Measurements from ENCODE around the gene TMEM9B. TPM values are rescaled to one million over a fixed set of nuclear protein-coding genes. Genes with fewer than 3 reads are reported as not detected.

TMEM9B gene
- total and polyA plus RNA-seq, 2 donors (not counting 1 experiment from before 2014, with no cell fraction given), result 15.0 to 30.4 TPM

DNA sequence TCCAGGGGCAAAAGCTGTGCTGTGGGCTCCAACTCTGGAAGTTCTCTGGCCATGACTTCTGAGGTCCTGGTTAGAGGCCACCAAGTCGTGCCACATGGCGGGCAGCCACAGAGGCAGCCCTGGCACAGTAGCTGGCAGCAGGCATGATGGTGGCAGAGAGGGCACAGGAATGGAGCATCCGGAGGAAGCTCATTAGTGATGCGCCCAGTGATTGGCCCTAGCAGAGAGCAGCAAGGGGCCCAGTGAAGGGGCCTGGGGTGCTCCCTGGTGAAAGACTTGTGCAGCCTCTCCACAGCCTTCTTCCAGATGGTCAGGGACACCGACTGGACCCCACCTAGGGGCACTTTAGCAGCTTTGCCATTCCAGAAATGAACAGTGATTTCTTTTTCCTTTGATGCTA is 38.5 kb downstream of the TMEM9B start:
- 99% methylated on average over 5 of the region's 5 CpGs for WGBS (ENCODE audit: insufficient coverage)
- Histone ChIP-seq H3K36me3 (replicated peaks in 1 of 2; ENCODE audit: control extremely low read depth in 1 of 2, control insufficient read depth in 1 of 2, extremely low read depth in 1 of 2, insufficient read depth in 2 of 2, low read length in 1 of 2) (no peaks in the 10 kb centered on the region), H3K79me2 (ENCODE audit: control insufficient read depth, insufficient read depth, low read length) (no peaks in the 10 kb centered on the region), H3K4me3 (ENCODE audit: control extremely low read depth in 1 of 5, extremely low read depth in 1 of 5, insufficient read depth in 1 of 5, low read depth in 2 of 5, low read length in 4 of 5) (no peak overlapping the region), H3K9me3 (ENCODE audit: control extremely low read depth in 1 of 3, control insufficient read depth in 2 of 3, insufficient read depth in 1 of 3, low read length in 2 of 3) (no peaks in the 10 kb centered on the region), H3K27ac (ENCODE audit: low read length in 2 of 2) (no peak overlapping the region), H3K4me2 (replicated peaks; ENCODE audit: low read depth, low read length, poor library complexity, severe bottlenecking) (no peak overlapping the region), H4K20me1 (ENCODE audit: control insufficient read depth, insufficient read depth, low read length, poor library complexity, severe bottlenecking) (no peaks in the 10 kb centered on the region), H3K4me1 (ENCODE audit: control insufficient read depth in 2 of 2, insufficient read depth in 2 of 2, low read length in 2 of 2) (no peaks in the 10 kb centered on the region), H3K27me3 (replicated peaks in 1 of 4; ENCODE audit: control extremely low read depth in 1 of 4, control insufficient read depth in 3 of 4, insufficient read depth in 4 of 4, low read length in 3 of 4) (no peaks in the 10 kb centered on the region), H3K9ac (ENCODE audit: low read length) (no peak overlapping the region), H2AFZ (ENCODE audit: insufficient read depth, low read depth, low read length, poor library complexity, severe bottlenecking) (no peak overlapping the region)
- Mint-ChIP-seq H3K4me1 (no peaks in the 10 kb centered on the region), H3K4me3 (no peak overlapping the region), H3K27me3 (no peaks in the 10 kb centered on the region), H3K9me3 (ENCODE audit: insufficient read depth) (no peaks in the 10 kb centered on the region), H3K27ac (no peak overlapping the region)
- no peak for TF ChIP-seq EZH2 (IDR thresholded peaks at IDR 0.05; ENCODE audit: borderline replicate concordance, insufficient read depth, low read depth, low read length, poor library complexity, severe bottlenecking)
- TF ChIP-seq, protein P1, sequence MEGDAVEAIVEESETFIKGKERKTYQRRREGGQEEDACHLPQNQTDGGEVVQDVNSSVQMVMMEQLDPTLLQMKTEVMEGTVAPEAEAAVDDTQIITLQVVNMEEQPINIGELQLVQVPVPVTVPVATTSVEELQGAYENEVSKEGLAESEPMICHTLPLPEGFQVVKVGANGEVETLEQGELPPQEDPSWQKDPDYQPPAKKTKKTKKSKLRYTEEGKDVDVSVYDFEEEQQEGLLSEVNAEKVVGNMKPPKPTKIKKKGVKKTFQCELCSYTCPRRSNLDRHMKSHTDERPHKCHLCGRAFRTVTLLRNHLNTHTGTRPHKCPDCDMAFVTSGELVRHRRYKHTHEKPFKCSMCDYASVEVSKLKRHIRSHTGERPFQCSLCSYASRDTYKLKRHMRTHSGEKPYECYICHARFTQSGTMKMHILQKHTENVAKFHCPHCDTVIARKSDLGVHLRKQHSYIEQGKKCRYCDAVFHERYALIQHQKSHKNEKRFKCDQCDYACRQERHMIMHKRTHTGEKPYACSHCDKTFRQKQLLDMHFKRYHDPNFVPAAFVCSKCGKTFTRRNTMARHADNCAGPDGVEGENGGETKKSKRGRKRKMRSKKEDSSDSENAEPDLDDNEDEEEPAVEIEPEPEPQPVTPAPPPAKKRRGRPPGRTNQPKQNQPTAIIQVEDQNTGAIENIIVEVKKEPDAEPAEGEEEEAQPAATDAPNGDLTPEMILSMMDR (IDR thresholded peaks at IDR 0.05), result no peak
- POLR2A ChIA-PET, result no interaction called here
- DNase-seq (no peak), ATAC-seq (ENCODE audit: low read depth) (no peak)
- CTCF ChIA-PET, result interaction anchor here (0.5 kb wide), 1 partner anchor 736 kb away, joined by 3 read pairs; no protein-coding TSS in a partner anchor
- intact Hi-C loops (cut with micrococcal nuclease), result no loop called here

DNA sequence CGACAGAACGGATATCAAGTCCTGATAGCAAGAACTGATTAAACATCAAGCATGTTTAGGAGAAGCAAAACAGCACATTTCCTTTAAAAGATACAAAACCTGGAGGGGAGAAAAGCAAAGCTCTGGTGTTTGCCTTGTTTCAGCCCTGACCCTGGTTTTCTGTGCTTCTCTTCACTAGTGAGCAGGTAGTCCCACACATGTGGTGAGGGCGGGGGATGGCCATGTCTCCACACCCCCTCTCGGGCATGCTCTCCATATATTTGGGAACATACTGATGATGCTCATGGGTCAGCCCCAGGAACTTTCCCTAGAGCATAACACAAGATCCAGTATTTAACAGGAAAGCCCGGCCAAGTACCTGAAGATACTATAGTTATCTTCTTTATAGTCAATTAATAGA is 41.6 kb downstream of the TMEM9B start:
- POLR2A ChIA-PET, result no interaction called here
- Histone ChIP-seq H3K79me2 (ENCODE audit: control insufficient read depth, insufficient read depth, low read length) (no peaks in the 10 kb centered on the region), H4K20me1 (ENCODE audit: control insufficient read depth, insufficient read depth, low read length, poor library complexity, severe bottlenecking) (no peaks in the 10 kb centered on the region), H3K27me3 (replicated peaks in 1 of 4; ENCODE audit: control extremely low read depth in 1 of 4, control insufficient read depth in 3 of 4, insufficient read depth in 4 of 4, low read length in 3 of 4) (no peaks in the 10 kb centered on the region), H2AFZ (ENCODE audit: insufficient read depth, low read depth, low read length, poor library complexity, severe bottlenecking) (no peak overlapping the region), H3K4me1 (ENCODE audit: control insufficient read depth in 2 of 2, insufficient read depth in 2 of 2, low read length in 2 of 2) (no peaks in the 10 kb centered on the region), H3K36me3 (replicated peaks in 1 of 2; ENCODE audit: control extremely low read depth in 1 of 2, control insufficient read depth in 1 of 2, extremely low read depth in 1 of 2, insufficient read depth in 2 of 2, low read length in 1 of 2) (peaks cover 0 to 7% of the 10 kb centered on the region in 2 experiments), H3K27ac (ENCODE audit: low read length in 2 of 2) (no peak overlapping the region), H3K4me2 (replicated peaks; ENCODE audit: low read depth, low read length, poor library complexity, severe bottlenecking) (no peak overlapping the region), H3K4me3 (ENCODE audit: control extremely low read depth in 1 of 5, extremely low read depth in 1 of 5, insufficient read depth in 1 of 5, low read depth in 2 of 5, low read length in 4 of 5) (no peak overlapping the region), H3K9me3 (ENCODE audit: control extremely low read depth in 1 of 3, control insufficient read depth in 2 of 3, insufficient read depth in 1 of 3, low read length in 2 of 3) (no peaks in the 10 kb centered on the region), H3K9ac (ENCODE audit: low read length) (no peak overlapping the region)
- Mint-ChIP-seq H3K27me3 (no peaks in the 10 kb centered on the region), H3K27ac (no peak overlapping the region), H3K4me1 (no peaks in the 10 kb centered on the region), H3K4me3 (no peak overlapping the region), H3K9me3 (ENCODE audit: insufficient read depth) (no peaks in the 10 kb centered on the region)
- CTCF ChIA-PET, result no interaction called here
- ATAC-seq (ENCODE audit: low read depth) (no peak), DNase-seq (no peak)
- intact Hi-C loops (cut with micrococcal nuclease), result no loop called here
- TF ChIP-seq, protein P1 (IDR thresholded peaks at IDR 0.05), result no peak
- no peak for TF ChIP-seq EZH2 (IDR thresholded peaks at IDR 0.05; ENCODE audit: borderline replicate concordance, insufficient read depth, low read depth, low read length, poor library complexity, severe bottlenecking)
- WGBS (ENCODE audit: insufficient coverage), result 100% methylated on average over 3 of the region's 5 CpGs

Data from B cell (primary cell).